Skeletal muscle satellite cell (primary cell): Measurements from ENCODE around the gene PARPBP. TPM values are rescaled to one million over a fixed set of nuclear protein-coding genes. Genes with fewer than 3 reads are reported as not detected.

Experiments
- small RNA-seq: library from RNA; depleted of rRNA; stranded (forward); fragments of <200 nt; gene quantifications from one replicate; pipeline ENCODE3, GENCODE V24; 2012

Gene PARPBP

Small RNA genes lying within 50 kb of the gene (small RNA-seq; reads per million reads assigned to genes)
- not detected for gene RN7SL793P
